ENCODE measurements around the gene ADPGK.
"Not testable (repeated sequence)": the region's sequence is repeated elsewhere in the genome, so short reads cannot be mapped to it uniquely, and the experiment has no call there.

Gene ADPGK

GRCh38 chr15:72724028-72724427 lies 59.5 kb downstream of the ADPGK start:
- TF ChIP-seq CTCF (IDR thresholded peaks at IDR 0.05; ENCODE audit: low read length, missing control alignments): no peak
- no peak for DNase-seq (ENCODE audit: low read depth)
- no peak overlapping the region for H3K4me3 ChIP-seq (replicated peaks; ENCODE audit: low read depth, low read length)

GRCh38 chr15:72722071-72722696 lies 61.4 kb downstream of the ADPGK start:
- TF ChIP-seq CTCF (IDR thresholded peaks at IDR 0.05; ENCODE audit: low read length, missing control alignments): peak; percentile 82
- peak; percentile 87 for DNase-seq (ENCODE audit: low read depth)
- no peak overlapping the region for H3K4me3 ChIP-seq (replicated peaks; ENCODE audit: low read depth, low read length)

GRCh38 chr15:72708551-72709303 lies 74.8 kb downstream of the ADPGK start:
- not testable (repeated sequence) for H3K4me3 ChIP-seq (replicated peaks; ENCODE audit: low read depth, low read length); DNase-seq (ENCODE audit: low read depth)

DNA sequence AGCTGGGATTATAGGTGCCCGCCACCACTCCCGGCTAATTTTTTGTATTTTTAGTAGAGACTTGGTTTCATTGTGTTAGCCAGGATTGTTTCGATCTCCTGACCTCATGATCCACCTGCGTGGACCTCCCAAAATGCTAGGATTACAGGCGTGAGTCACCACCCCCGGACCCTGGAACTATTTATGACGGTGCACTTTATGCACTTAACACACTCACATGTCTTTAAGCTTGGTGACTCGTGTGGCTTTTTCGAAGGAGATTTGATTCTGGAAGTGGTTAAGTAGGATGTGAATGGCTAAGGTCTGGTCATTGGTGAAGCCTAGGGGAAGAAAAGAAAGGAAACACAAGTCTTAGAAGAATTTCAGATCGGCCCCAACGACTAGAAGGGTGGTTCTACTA lies 77.3 kb downstream of the ADPGK start:
- DNase-seq (ENCODE audit: low read depth): no peak
- TF ChIP-seq CTCF (IDR thresholded peaks at IDR 0.05; ENCODE audit: low read length, missing control alignments): no peak
- H3K4me3 ChIP-seq (replicated peaks; ENCODE audit: low read depth, low read length): no peak overlapping the region
